PFSK-1 (cell line): ENCODE measurements around the gene PLB1.

Source experiments
- FOXP2 ChIP-seq: optimal IDR thresholded peaks from 2 replicates; pipeline ENCODE3; 2011; ENCODE audit warnings: borderline replicate concordance, control low read depth, inconsistent platforms; ENCODE audit not compliant: insufficient read depth; ENCODE audit errors: extremely low read length, extremely low read depth
- POLR2AphosphoS5 ChIP-seq: IDR thresholded peaks from 2 replicates; pipeline ENCODE4 v1.6.1; 2012; ENCODE audit warnings: low read depth, mild to moderate bottlenecking, control low read depth, low read length, moderate library complexity
- REST ChIP-seq, 2 experiments: IDR thresholded peaks; 2 replicates each; pipeline versions ENCODE4 v1.6.1 to v1.8.0; 2011 to 2012; ENCODE audit warnings: low read depth in 2 of 2, low read length in 2 of 2, control low read depth in 1 of 2, inconsistent platforms in 1 of 2, mild to moderate bottlenecking in 1 of 2, moderate library complexity in 1 of 2; ENCODE audit not compliant: insufficient read depth in 1 of 2
- SIN3A ChIP-seq: IDR thresholded peaks from 2 replicates; pipeline ENCODE4 v1.6.1; 2012; ENCODE audit warnings: mild to moderate bottlenecking, low read length, moderate library complexity, borderline replicate concordance; ENCODE audit not compliant: insufficient read depth
- TAF1 ChIP-seq: IDR thresholded peaks from 2 replicates; pipeline ENCODE4 v1.6.1; 2012; ENCODE audit warnings: low read length, control low read depth, borderline replicate concordance; ENCODE audit not compliant: insufficient read depth

The PLB1 gene

GRCh38 chr2:28673338-28673737 lies 177.5 kb downstream of the PLB1 start:
- no peak for TF ChIP-seq SIN3A
- TF ChIP-seq POLR2AphosphoS5: no peak
- TF ChIP-seq TAF1: no peak
- TF ChIP-seq FOXP2: no peak
- TF ChIP-seq REST (IDR thresholded peaks at IDR 0.05; ENCODE audit: insufficient read depth in 1 of 2, low read depth in 2 of 2, low read length in 2 of 2): no peak

GRCh38 chr2:28674062-28674712 lies 178.3 kb downstream of the PLB1 start:
- TF ChIP-seq SIN3A: no peak
- no peak for TF ChIP-seq REST (IDR thresholded peaks at IDR 0.05; ENCODE audit: insufficient read depth in 1 of 2, low read depth in 2 of 2, low read length in 2 of 2)
- TF ChIP-seq POLR2AphosphoS5: no peak
- no peak for TF ChIP-seq TAF1
- TF ChIP-seq FOXP2: no peak

- TF ChIP-seq FOXP2 (no peak), REST (IDR thresholded peaks at IDR 0.05; ENCODE audit: insufficient read depth in 1 of 2, low read depth in 2 of 2, low read length in 2 of 2) (no peak), TAF1 (no peak), SIN3A (no peak), POLR2AphosphoS5 (no peak)
Measured at GRCh38 chr2:28674713-28675068, 178.8 kb downstream of the PLB1 start.

- no peak for TF ChIP-seq REST (IDR thresholded peaks at IDR 0.05; ENCODE audit: insufficient read depth in 1 of 2, low read depth in 2 of 2, low read length in 2 of 2)
- no peak for TF ChIP-seq FOXP2
- TF ChIP-seq TAF1: no peak
- no peak for TF ChIP-seq POLR2AphosphoS5
- TF ChIP-seq SIN3A: no peak
Measured at GRCh38 chr2:28676152-28676835, 180.4 kb downstream of the PLB1 start.
